Heart left ventricle (tissue), 13 donors: ENCODE results near the gene MLST8.

ENCODE experiments used
- CTCF ChIP-seq, 12 donors: fragments of 200-600 bp; sonication (generic) in 4 of 12; IDR thresholded peaks; one replicate each; pipeline versions ENCODE4 v1.5.0 to v1.8.0; 2018 to 2022; ENCODE audit warnings: antibody characterized with exemption in 12 of 12, mild to moderate bottlenecking in 5 of 12
- POLR2A ChIP-seq, 2 donors: fragments of 450-650 bp; IDR thresholded peaks; one replicate each; pipeline ENCODE4 v1.6.1; 2017; ENCODE audit warnings: antibody characterized with exemption in 2 of 2, mild to moderate bottlenecking in 2 of 2, moderate library complexity in 2 of 2
- donor health status: ischemic (EF 13 %, LVEDD 7.1; RV severe dilation, severe dysfunction).
- donor health status: DM: no; HTN: yes; CAD: no.
- donor health status: DM: no; HTN: no; CAD: no.
- donor health status: ischemic (EF 25% LVEDD 6.9; RV normal size, moderate dysfunction).
- donor health status: ischemic (EF 25% LVEDD 5.7; RV mildly dilated, moderate dysfunction).
- donor health status: ischemic (EF 35%, LVEDD 5.7; RV mildly dilated, moderate dysfunction).
- donor health status: nonischemic (EF 11% LVEDD 7.7; RV severe dilation, severe dysfunction).
- donor health status: DM: yes; HTN: yes; CAD: no.
- donor health status: PGD.
- donor health status: ischemic (EF 29% LVEDD 5.4; RV normal size, mild dysfunction).
- donor health status: nonischemic (EF 23%, LVEDD 6.1; RV moderate dilation, normal function).

GRCh38 chr16:2257726-2258125, 52.5 kb downstream of the MLST8 start:
- TF ChIP-seq CTCF (IDR thresholded peaks at IDR 0.05): no peak
- no peak for TF ChIP-seq POLR2A (IDR thresholded peaks at IDR 0.05)
